ENCODE measurements around the gene DCTN4. TPM values are rescaled to one million over a fixed set of nuclear protein-coding genes. Genes with fewer than 3 reads are reported as not detected.

DCTN4 gene
- total and polyA plus RNA-seq, 4 donors = 17.3 to 66.4 (median 40.1) TPM

- peaks cover 6 to 10% of the 10 kb centered on the region in 2 donors for H3K4me1 ChIP-seq (ENCODE audit: control insufficient read depth in 1 of 2, insufficient read depth in 2 of 2, low read length in 2 of 2)
- no peak overlapping the region for H3K4me3 ChIP-seq (ENCODE audit: low read length in 2 of 2)
- WGBS, 2 donors = 61 to 72% methylated on average over 6 of the region's 6 CpGs
- no peaks in the 10 kb centered on the region for H3K27me3 ChIP-seq (ENCODE audit: control insufficient read depth in 1 of 2, insufficient read depth in 2 of 2, low read length in 1 of 2)
- H3K36me3 ChIP-seq (ENCODE audit: control insufficient read depth in 1 of 2, insufficient read depth in 2 of 2, low read length in 1 of 2) = no peaks in the 10 kb centered on the region
- intact Hi-C loops (cut with DNase I) = no loop called here
- peak overlapping the region; percentile 75 to 90 for H3K27ac ChIP-seq (ENCODE audit: low read depth in 1 of 2, low read length in 2 of 2)
- ATAC-seq (ENCODE audit: low FRiP score) (no peak), DNase-seq (no peak)
- H3K9me3 ChIP-seq (ENCODE audit: control insufficient read depth, low read length) = no peaks in the 10 kb centered on the region
Observed at GRCh38 chr5:150780187-150780692, 21.4 kb upstream of the DCTN4 start.

- WGBS, 2 donors = 32 to 33% methylated on average over 13 of the region's 13 CpGs
- peaks cover 6 to 10% of the 10 kb centered on the region in 2 donors for H3K4me1 ChIP-seq (ENCODE audit: control insufficient read depth in 1 of 2, insufficient read depth in 2 of 2, low read length in 2 of 2)
- H3K27ac ChIP-seq (ENCODE audit: low read depth in 1 of 2, low read length in 2 of 2) = peak overlapping the region; percentile 80 to 90
- H3K4me3 ChIP-seq (ENCODE audit: low read length in 2 of 2) = peak overlapping the region; percentile 46 to 96
- H3K27me3 ChIP-seq (ENCODE audit: control insufficient read depth in 1 of 2, insufficient read depth in 2 of 2, low read length in 1 of 2) = no peaks in the 10 kb centered on the region
- no peaks in the 10 kb centered on the region for H3K36me3 ChIP-seq (ENCODE audit: control insufficient read depth in 1 of 2, insufficient read depth in 2 of 2, low read length in 1 of 2)
- ATAC-seq (ENCODE audit: low FRiP score) = no peak
- intact Hi-C loops (cut with DNase I) = loop anchor here in 1 of 2 donors (2.0 to 5.0 kb wide), 2 partner anchors 21 to 77 kb away; partner anchors contain the start of genes DCTN4 and RBM22
- DNase-seq = no peak
- H3K9me3 ChIP-seq (ENCODE audit: control insufficient read depth, low read length) = no peaks in the 10 kb centered on the region
Observed at GRCh38 chr5:150779397-150780186, 20.8 kb upstream of the DCTN4 start.

GRCh38 chr5:150778517-150779396, 19.9 kb upstream of the DCTN4 start, which contains the start of gene SMIM3:
Gene SMIM3, plus strand, starts transcription at chr5:150778757. Its CDS starts 16,684 bp downstream, at chr5:150795441.
- intact Hi-C loops (cut with DNase I) = loop anchor here in 1 of 2 donors (2.0 to 5.0 kb wide), 2 partner anchors 20 to 76 kb away; partner anchors contain the start of genes DCTN4 and RBM22
- H3K4me1 ChIP-seq (ENCODE audit: control insufficient read depth in 1 of 2, insufficient read depth in 2 of 2, low read length in 2 of 2) = peaks cover 6 to 10% of the 10 kb centered on the region in 2 donors
- H3K36me3 ChIP-seq (ENCODE audit: control insufficient read depth in 1 of 2, insufficient read depth in 2 of 2, low read length in 1 of 2) = no peaks in the 10 kb centered on the region
- peak within 1 kb of the TSS; percentile 80 to 90 for H3K27ac ChIP-seq (ENCODE audit: low read depth in 1 of 2, low read length in 2 of 2)
- no peaks in the 10 kb centered on the region for H3K9me3 ChIP-seq (ENCODE audit: control insufficient read depth, low read length)
- H3K27me3 ChIP-seq (ENCODE audit: control insufficient read depth in 1 of 2, insufficient read depth in 2 of 2, low read length in 1 of 2) = no peaks in the 10 kb centered on the region
- 0% methylated on average over 55 to 59 of the region's 59 CpGs for WGBS, 2 donors
- ATAC-seq (ENCODE audit: low FRiP score) (peak; percentile 89), DNase-seq (peak; percentile 91 to 95)
- peak within 1 kb of the TSS; percentile 46 to 96 for H3K4me3 ChIP-seq (ENCODE audit: low read length in 2 of 2)

GRCh38 chr5:150778088-150778516, 19.3 kb upstream of the DCTN4 start:
- H3K27me3 ChIP-seq (ENCODE audit: control insufficient read depth in 1 of 2, insufficient read depth in 2 of 2, low read length in 1 of 2) = no peaks in the 10 kb centered on the region
- no peaks in the 10 kb centered on the region for H3K36me3 ChIP-seq (ENCODE audit: control insufficient read depth in 1 of 2, insufficient read depth in 2 of 2, low read length in 1 of 2)
- H3K9me3 ChIP-seq (ENCODE audit: control insufficient read depth, low read length) = no peaks in the 10 kb centered on the region
- DNase-seq (no peak), ATAC-seq (ENCODE audit: low FRiP score) (peak; percentile 1)
- intact Hi-C loops (cut with DNase I) = loop anchor here in 1 of 2 donors (2.0 to 5.0 kb wide), 2 partner anchors 19 to 76 kb away; partner anchors contain the start of genes DCTN4 and RBM22
- peaks cover 4 to 7% of the 10 kb centered on the region in 2 donors for H3K4me1 ChIP-seq (ENCODE audit: control insufficient read depth in 1 of 2, insufficient read depth in 2 of 2, low read length in 2 of 2)
- H3K4me3 ChIP-seq (ENCODE audit: low read length in 2 of 2) = peak overlapping the region; percentile 46 to 96
- H3K27ac ChIP-seq (ENCODE audit: low read depth in 1 of 2, low read length in 2 of 2) = peak overlapping the region; percentile 80 to 90
- WGBS, 2 donors = 5 to 8% methylated on average over 7 of the region's 7 CpGs

GRCh38 chr5:150777685-150778084, 18.9 kb upstream of the DCTN4 start:
- intact Hi-C loops (cut with DNase I) = loop anchor here in 1 of 2 donors (2.0 to 5.0 kb wide), 2 partner anchors 19 to 75 kb away; partner anchors contain the start of genes DCTN4 and RBM22
- Histone ChIP-seq H3K9me3 (ENCODE audit: control insufficient read depth, low read length) (no peaks in the 10 kb centered on the region), H3K36me3 (ENCODE audit: control insufficient read depth in 1 of 2, insufficient read depth in 2 of 2, low read length in 1 of 2) (no peaks in the 10 kb centered on the region), H3K4me3 (ENCODE audit: low read length in 2 of 2) (no peak overlapping the region), H3K27me3 (ENCODE audit: control insufficient read depth in 1 of 2, insufficient read depth in 2 of 2, low read length in 1 of 2) (no peaks in the 10 kb centered on the region), H3K4me1 (ENCODE audit: control insufficient read depth in 1 of 2, insufficient read depth in 2 of 2, low read length in 2 of 2) (peaks cover 3% of the 10 kb centered on the region in 2 donors), H3K27ac (ENCODE audit: low read depth in 1 of 2, low read length in 2 of 2) (peak overlapping the region; percentile 80 to 90)
- ATAC-seq (ENCODE audit: low FRiP score) (no peak), DNase-seq (no peak)
- WGBS, 2 donors = 55 to 60% methylated on average over 3 of the region's 3 CpGs

GRCh38 chr5:150774145-150774544, 15.3 kb upstream of the DCTN4 start:
- Histone ChIP-seq H3K4me1 (ENCODE audit: control insufficient read depth in 1 of 2, insufficient read depth in 2 of 2, low read length in 2 of 2) (no peaks in the 10 kb centered on the region), H3K9me3 (ENCODE audit: control insufficient read depth, low read length) (no peaks in the 10 kb centered on the region), H3K27ac (ENCODE audit: low read depth in 1 of 2, low read length in 2 of 2) (no peak overlapping the region), H3K27me3 (ENCODE audit: control insufficient read depth in 1 of 2, insufficient read depth in 2 of 2, low read length in 1 of 2) (no peaks in the 10 kb centered on the region), H3K36me3 (ENCODE audit: control insufficient read depth in 1 of 2, insufficient read depth in 2 of 2, low read length in 1 of 2) (no peaks in the 10 kb centered on the region), H3K4me3 (ENCODE audit: low read length in 2 of 2) (no peak overlapping the region)
- 45 to 57% methylated on average over 1 of the region's 1 CpG for WGBS, 2 donors
- DNase-seq (no peak), ATAC-seq (ENCODE audit: low FRiP score) (no peak)
- intact Hi-C loops (cut with DNase I) = no loop called here

- intact Hi-C loops (cut with DNase I) = no loop called here
- ATAC-seq (ENCODE audit: low FRiP score) = no peak
Observed at GRCh38 chr5:150771034-150771795, 12.4 kb upstream of the DCTN4 start.

GRCh38 chr5:150766251-150766650, 7.4 kb upstream of the DCTN4 start:
- intact Hi-C loops (cut with DNase I) = no loop called here

More at GRCh38 chr5:150771034-150771795, 12.4 kb upstream of the DCTN4 start:
- Histone ChIP-seq H3K36me3 (ENCODE audit: control insufficient read depth in 1 of 2, insufficient read depth in 2 of 2, low read length in 1 of 2) (no peaks in the 10 kb centered on the region), H3K4me1 (ENCODE audit: control insufficient read depth in 1 of 2, insufficient read depth in 2 of 2, low read length in 2 of 2) (no peaks in the 10 kb centered on the region), H3K27ac (ENCODE audit: low read depth in 1 of 2, low read length in 2 of 2) (no peak overlapping the region), H3K4me3 (ENCODE audit: low read length in 2 of 2) (no peak overlapping the region), H3K27me3 (ENCODE audit: control insufficient read depth in 1 of 2, insufficient read depth in 2 of 2, low read length in 1 of 2) (no peaks in the 10 kb centered on the region), H3K9me3 (ENCODE audit: control insufficient read depth, low read length) (no peaks in the 10 kb centered on the region)
- 85 to 91% methylated on average over 1 of the region's 1 CpG for WGBS, 2 donors
- DNase-seq = no peak

More at GRCh38 chr5:150766251-150766650, 7.4 kb upstream of the DCTN4 start:
- Histone ChIP-seq H3K27me3 (ENCODE audit: control insufficient read depth in 1 of 2, insufficient read depth in 2 of 2, low read length in 1 of 2) (no peaks in the 10 kb centered on the region), H3K9me3 (ENCODE audit: control insufficient read depth, low read length) (peaks cover 2% of the 10 kb centered on the region), H3K4me3 (ENCODE audit: low read length in 2 of 2) (no peak overlapping the region), H3K36me3 (ENCODE audit: control insufficient read depth in 1 of 2, insufficient read depth in 2 of 2, low read length in 1 of 2) (no peaks in the 10 kb centered on the region), H3K4me1 (ENCODE audit: control insufficient read depth in 1 of 2, insufficient read depth in 2 of 2, low read length in 2 of 2) (no peaks in the 10 kb centered on the region), H3K27ac (ENCODE audit: low read depth in 1 of 2, low read length in 2 of 2) (no peak overlapping the region)
- WGBS, 2 donors = 75 to 79% methylated on average over 2 of the region's 2 CpGs
- DNase-seq (no peak), ATAC-seq (ENCODE audit: low FRiP score) (no peak)

Data from aorta (tissue), 5 donors.